Stimulated activated CD8-positive, alpha-beta memory T cell treated with anti-CD3 and anti-CD28 coated beads, Interleukin-2, amount 100 ng/mL, for 1 hour (primary cell): Measurements from ENCODE around the gene DYNLT1.
"Not testable (repeated sequence)": the region's sequence is repeated elsewhere in the genome, so short reads cannot be mapped to it uniquely, and the experiment has no call there.

ENCODE experiments used
- DNase-seq, 2 donors: peaks; one replicate each; pipeline ENCODE4 v3.0.0-alpha.2; 2020; ENCODE audit warnings: low read depth in 2 of 2

The DYNLT1 gene

DNA sequence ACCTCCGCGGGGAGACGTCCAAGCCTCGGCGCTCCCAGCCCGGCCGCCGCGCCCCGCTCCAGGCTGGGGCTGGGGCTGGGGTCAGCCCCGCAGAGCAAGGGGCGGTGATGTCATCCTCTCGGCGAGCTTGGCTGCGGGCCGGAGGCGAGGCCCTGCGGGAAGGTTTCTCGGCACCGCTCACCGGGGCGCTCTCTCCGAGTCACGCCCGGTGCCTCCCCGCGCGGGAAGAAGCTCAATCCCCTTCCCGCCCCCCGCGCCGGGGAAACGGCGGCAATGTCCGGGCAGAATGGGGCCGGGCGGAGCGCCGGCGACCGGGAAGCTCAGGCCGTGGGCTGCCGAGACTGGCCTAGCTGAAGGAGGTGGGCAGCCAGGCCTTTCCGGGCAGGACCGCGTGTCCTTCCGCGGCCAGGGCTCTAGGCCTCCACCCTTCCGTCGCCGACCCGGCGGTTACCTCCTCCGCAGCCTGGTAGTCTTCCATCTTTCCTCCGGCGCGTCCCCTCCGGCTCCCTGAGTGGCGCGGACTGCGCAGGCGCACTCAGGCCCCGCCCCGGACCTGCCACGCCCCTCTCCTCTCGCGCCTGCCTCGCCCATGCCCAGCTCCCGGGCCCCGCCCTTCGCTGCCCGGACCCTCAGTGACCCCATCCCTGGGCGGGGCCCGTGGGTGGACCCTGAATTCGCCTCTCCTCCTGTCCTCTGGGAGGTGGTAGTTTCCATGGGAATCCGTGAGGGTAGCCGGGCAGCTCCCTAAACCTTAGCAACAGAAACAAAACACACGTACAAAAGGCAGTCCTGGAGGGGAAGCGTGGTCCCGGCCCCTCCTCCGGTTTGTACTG lies at the start of gene DYNLT1:
Gene DYNLT1, minus strand, starts transcription at position 513 of the 833 bp plus-strand sequence. Its CDS starts 35 bp downstream, at position 478.
- peak; percentile 77 to 78 for DNase-seq

DNA sequence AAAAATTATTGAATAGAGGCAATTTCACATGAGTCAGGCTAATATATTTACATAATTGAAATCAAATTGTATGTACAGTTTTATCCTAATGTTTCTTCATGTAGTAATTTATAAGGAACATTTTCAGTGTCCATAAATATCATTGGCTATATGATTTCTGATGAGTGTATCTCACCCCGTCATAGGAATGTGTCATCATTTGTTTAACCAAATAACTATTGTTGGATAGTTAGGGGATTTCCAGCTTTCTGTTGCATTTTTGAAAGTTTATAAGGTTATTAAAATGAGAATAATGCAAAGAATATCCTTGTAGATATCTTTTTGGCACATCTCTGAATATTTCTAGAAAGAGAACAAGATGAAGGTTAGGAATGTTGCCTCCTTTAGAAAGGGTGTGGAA lies 44.3 kb upstream of the DYNLT1 start:
- no peak for DNase-seq

DNA sequence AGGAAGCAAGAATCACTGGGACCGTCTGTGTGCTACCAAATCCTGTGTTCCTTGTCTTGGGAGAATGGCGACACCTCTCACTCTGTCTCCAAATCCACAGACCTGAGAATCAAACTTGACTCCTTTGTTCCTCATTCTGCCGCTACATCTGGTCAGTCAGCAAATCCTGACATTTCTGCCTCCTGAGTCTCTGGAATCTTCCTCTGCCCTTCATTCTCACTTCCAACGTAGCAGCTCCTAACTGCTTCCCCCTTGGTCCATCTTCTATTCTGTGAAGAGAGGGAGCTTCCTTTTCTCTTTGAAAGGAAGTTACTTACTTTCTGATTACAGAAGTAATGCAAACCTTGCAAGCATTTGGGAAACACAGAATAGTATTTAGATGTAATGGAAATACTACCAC lies 43.0 kb upstream of the DYNLT1 start:
- DNase-seq, result no peak

DNA sequence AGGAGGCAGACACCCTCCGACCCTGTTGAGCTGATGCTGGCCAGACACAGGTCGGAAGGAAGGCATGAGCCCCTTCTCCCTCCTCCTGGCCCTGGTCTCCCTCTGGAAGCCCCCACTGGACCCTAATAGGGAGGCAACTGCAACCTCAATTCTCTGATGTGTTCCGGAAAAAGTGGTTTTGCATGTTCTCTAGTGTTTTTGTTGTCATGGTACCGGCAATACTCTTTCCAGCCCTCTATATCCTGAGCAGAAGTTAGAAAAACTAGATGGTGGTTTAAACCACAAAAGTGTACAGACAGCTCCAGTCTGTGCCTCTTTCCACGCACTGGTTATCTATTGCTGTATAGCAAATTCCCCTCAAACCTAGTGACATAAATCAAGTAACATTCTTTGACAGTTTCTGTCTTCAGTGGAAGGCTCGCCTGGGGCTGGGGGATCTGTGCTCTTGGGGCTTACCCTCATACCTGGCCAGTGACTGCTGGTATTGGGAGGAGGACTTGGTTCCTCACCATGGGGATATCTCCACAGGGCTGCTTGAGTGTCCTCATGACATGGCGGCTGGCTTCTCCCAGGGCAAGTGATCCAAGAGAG lies 42.3 kb upstream of the DYNLT1 start:
- peak in 1 of 2 donors; percentile 8 for DNase-seq

DNA sequence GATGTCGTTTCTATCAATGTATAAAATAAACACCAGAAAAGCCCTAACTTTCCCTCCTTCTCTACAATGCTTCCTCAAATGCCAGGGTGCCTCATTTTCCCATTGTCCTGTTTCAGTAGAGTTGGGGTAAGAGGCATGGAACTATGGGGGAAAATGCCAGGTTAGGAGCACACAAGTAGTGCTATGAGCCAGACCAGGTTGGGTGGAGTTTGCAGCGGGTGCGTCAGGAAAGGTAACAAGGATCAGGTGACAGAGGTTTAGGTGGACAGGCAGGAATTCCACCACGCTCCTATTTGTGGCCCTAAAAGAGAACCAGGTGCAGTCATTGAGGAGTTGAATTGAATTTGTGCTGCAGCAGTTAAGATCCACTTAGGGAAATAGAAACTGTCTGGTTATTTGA lies 41.8 kb upstream of the DYNLT1 start:
- DNase-seq, result no peak

DNA sequence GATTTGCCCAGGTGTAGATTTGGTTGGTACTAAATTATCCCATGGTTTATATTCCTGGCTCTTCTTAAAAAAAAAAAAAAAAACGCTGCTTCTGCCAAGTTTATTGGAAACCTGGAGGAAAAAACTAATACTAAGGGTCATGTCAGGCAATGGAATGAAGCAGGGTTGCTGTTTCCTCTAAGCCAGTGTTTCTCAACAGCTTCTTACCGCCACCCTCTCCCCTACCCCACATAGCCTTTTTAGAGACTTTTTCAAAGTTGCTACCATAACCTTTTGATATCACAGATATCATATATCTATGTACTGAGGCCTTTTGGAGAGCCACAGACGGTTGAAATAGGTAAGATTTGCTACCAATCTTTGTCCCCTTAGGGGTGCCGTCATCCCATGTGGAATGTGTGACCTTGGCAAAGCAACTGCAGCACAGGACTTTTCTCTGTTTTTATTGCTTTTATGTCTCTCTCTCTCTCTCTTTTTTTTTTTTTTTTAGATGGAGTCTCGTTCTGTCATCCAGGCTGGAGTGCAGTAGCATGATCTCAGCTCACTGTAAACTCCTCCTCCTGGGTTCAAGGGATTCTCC lies 40.3 kb upstream of the DYNLT1 start:
- no peak for DNase-seq

DNA sequence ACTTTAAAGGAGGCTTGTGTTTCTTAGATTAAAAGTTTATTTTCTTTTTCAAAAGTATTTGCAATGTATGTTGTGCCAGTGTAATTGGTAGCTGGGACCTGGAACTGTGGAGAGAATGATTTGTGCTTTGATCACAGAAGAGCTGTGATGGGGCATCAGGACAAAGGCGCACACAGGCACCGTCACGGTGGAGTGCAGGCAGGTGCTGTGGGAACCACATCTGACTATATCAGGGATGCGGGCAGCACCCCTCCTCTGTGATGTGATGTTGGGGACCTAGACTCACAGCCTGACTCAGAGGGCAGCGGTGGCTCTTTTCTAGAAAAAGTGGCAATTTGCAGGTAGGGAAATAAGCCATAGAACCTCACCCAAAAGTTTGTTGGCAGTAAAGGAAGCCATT lies 39.8 kb upstream of the DYNLT1 start:
- DNase-seq, result no peak

DNA sequence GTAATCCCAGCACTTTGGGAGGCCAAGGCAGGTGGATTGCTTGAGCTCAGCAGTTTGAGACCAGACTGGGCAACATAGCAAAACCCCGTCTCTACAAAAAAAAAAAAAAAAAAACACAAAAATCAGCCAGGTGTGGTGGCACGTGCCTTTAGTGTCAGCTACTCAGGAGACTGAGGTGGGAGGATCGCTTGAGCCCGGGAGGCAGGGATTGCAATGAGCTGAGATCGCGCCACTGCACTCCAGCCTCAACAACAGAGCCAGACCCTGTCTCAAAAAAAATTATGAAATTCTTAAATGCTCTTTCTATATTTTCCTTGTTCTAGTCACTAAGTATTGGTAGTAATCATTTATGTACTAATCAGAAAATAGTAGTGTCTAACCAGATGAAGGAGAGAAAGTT lies 35.9 kb upstream of the DYNLT1 start:
- no peak for DNase-seq

DNA sequence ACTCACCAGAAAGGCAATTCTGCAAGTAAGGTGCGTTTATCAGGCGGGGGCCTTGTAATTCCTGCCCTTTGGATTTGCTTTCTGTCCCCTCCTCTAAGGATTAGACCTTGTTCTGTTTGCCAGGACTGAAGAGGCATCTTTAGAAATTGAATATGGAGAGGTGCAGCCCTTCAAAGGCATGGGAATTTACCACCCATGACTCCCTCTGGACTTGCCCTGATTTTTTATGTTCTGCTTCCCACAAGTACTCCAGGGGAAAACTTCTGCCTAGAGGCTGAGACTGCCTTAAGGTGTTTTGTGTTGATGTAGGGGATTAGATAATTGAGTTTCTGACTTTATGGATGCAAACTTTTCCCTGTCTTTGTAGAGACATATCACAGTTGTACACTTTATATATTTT lies 35.5 kb upstream of the DYNLT1 start:
- no peak for DNase-seq

DNA sequence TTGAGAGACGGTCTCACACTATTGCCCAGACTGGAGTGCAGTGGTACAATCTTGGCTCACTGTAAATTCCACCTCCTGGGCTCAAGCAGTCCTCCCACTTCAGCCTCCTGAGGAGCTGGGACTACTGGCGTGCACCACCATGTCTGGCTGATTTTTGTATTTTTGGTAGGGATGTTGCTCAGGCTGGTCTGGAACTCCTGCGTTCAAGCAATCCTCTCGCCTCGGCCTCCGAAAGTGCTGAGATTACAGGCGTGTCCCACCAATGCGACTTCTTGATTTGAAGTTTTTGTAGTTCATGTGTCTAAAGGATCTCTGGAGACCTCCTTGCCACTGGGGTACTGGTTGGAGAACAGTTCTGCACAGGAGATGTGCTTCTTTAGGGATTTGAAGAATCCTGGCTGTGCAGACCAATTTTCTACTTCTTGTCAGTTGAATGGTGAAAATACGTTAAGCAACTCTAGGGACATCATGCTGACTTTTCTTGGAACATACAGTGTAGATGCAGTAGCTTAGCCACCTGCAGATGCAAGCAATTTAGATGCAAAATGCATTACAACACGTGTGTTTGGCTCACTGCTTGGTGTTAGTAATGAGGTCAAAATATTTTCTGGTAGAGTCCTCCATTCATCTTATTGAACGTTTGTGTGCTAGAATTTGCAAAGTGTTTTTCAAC lies 33.5 kb upstream of the DYNLT1 start:
- DNase-seq, result no peak

DNA sequence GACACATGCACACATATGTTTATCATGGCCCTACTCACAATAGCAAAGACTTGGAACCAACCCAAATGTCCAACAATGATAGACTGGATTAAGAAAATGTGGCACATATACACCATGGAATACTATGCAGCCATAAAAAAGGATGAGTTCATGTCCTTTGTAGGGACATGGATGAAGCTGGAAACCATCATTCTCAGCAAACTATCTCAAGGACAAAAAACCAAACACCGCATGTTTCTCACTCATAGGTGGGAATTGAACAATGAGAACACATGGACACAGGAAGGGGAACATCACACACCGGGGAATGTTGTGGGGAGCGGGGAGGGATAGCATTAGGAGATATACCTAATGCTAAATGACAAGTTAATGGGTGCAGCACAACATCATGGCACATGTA lies 32.6 kb upstream of the DYNLT1 start:
- not testable (repeated sequence) for DNase-seq

DNA sequence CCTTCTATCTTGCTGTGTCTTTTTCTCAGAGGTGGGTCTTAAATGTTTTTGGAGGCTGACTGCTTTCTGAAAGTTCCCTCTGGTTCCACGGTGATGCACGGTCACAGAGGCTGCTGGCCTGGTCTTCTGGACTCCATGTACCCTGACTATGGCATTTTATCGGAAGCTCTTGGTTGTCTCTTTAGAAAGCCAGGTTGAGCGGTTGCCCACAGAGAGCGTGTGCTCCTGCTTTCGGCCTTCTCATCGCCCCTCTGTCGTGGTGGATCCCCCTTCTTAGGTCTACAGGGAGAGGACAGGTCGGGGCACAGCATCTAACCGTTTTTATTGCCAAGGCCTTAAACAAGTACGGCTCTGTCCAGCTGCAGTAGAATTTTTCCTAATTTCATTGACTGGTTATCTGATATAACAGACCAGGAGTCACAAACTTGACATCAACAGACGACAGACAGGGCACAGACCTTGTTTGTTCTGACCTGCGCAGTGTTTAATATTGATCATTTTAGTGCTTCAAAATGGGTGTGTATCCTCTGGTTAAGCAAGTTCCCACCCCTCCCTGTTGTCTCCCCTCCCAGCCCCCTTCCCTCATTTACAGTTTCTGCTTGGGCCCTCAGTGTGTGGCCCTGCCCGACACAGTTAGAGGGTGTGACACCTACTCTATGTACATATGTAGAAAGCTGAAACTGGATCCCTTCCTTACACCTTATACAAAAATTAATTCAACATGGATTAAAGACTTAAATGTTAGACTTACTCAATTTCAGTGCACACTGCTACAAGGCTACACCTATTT lies 30.0 kb upstream of the DYNLT1 start:
- DNase-seq, result no peak

DNA sequence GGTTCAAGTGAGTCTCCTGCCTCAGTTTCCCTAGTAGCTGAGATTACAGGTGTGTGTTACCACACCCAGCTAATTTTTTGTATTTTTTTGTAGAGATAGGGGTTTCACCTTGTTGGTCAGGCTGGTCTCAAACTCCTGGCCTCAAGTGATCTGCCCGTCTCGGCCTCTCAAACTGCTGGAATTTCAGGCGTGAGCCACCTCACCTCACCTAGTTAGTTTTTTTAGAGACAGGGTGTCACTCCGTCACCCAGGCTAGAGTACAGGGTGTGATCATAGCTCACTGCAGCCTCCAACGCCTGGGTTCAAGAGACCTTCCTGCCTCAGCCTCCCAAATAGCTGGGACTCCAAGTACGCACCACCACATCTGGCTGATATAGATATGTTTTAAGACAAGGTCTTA lies 28.2 kb upstream of the DYNLT1 start:
- no peak for DNase-seq

DNA sequence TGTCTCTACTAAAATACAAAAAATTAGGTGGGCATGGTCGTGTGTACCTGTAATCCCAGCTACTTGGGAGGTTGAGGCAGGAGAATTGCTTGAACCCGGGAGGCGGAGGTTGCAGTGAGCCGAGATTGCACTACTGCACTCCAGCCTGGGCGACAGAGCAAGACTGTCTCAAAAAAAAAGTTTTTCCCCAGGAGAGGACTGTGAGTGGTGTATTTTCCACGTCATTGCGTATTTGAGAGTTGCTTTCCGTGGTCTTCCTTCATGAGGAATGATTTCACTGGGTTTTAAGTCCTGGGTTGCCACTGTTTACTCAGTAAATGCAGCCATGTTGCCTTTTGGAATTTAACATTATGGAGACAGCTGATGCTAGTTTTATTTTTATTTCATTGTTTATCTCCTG lies 27.6 kb upstream of the DYNLT1 start:
- not testable (repeated sequence) for DNase-seq

DNA sequence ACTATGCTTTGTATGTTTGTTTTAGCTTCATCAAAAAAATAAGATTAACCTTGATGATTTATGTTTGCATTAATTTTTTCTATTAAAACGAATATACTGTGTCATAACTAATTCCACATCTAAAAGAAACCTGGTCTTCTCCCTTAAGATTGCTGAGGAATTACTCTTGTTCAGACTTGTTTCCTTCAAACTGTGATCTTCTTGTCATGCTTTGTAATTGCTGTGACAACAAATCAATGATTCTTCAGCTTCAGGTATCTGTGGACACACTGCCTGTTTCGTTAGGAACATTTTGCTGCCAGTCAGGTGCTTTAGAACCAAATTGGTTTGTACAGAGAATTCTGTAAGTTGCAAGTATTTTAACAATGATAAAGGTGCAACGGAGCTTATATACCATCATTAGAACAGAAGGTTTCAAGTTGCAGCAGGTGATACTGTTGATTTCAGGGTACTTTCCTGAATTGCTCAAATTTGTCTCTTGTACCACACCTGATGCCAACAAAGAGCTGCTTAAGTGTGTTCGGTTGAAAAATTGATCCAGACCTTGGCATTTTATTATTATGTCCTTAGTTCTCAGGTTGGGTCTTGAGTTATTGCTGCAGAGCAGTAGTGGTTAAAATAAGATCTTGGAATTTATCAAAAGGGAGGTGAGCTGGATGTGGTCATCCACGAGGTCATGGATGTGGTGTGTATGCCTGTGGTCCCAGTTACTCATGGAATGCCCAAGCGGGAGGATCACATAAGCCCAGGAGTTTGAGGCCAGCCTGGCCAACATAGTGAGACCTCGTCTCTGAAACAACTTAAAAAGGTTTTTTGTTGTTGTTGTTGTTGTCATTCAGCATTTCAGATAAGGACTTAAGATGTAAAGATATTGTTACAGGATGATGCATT lies 24.8 kb upstream of the DYNLT1 start:
- DNase-seq, result no peak

DNA sequence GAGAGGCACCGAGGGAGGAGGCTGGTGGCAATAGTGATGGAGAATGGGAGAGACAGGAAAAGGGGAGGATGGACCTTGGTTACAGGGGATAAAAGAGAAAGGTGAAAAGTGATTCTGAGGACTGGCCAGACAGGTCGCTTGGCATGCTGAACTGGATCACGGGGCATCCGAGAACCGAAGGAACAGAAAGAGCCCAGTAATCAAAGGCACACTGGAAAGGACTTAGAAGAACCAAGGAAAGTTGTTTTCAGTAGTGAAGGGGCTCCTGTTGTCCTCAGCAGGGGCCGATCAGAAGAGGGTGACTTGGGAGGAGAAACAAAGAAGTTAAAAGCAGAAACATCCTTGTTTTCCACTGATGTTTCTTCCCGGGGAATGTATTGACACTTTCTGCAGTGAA lies 24.2 kb upstream of the DYNLT1 start:
- DNase-seq, result no peak

DNA sequence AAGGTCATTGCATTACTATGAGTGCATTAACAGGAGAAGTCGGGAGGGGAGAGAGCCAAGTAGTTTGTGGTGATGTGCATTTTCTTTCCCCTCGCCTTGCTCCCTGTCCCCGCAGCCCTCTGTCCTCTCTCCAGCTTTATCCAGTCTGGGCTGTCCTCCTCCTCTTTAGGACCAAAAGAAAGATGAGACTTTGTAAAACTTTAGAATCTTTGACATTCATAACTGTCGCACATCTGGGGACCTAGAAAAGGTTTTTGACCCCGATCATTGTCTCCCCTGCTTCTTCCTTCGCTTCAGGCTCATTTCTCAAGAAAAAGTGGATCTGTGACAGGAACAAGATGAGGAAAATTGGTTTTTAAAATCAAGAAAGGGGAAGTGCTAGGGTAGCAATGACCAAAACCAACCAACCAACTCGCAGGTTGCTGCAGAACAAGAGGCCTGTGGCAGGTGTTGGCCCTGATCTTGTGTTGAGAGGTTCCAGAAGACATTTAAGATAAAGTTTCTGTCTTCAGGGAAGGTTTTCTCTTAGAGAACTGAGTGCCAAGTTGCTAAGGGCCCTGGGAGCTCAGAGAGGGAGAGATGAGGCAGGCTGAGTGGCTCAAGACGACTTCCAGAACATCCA lies 22.9 kb upstream of the DYNLT1 start:
- no peak for DNase-seq

DNA sequence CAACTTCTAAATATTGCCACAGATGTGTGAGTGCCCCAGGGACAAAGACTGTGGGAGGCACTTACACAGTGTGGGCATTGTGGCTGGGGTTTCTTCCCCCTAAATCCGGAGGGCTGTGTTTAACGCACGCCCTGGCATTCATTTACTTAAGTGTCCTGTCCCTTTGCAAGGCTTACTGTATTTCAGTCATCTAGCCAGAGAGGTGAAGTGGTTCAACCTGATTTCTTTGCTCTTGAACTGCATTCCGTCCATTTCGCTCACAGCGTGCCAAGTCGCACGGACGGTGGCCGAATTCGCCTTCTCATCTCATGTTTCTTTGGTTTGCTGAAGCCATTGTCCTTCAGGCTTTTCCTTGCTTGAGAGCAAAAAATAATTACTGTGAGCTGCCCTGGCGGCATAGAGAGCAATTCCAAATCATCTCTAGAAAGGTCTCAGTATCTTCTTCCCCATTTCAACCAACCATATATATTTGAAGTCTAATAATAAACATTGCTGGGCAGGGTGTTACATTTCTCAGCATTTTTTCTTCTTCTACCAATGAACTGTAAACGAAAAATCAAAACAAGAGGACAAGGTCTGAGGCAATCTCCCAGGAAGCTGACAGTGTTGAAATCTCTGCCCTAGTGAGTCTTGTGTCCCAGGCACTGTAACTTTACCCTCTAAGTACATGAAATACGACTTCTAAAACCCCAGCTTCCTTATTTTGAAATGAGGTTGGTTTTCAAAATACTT lies 22.3 kb upstream of the DYNLT1 start:
- no peak for DNase-seq

DNA sequence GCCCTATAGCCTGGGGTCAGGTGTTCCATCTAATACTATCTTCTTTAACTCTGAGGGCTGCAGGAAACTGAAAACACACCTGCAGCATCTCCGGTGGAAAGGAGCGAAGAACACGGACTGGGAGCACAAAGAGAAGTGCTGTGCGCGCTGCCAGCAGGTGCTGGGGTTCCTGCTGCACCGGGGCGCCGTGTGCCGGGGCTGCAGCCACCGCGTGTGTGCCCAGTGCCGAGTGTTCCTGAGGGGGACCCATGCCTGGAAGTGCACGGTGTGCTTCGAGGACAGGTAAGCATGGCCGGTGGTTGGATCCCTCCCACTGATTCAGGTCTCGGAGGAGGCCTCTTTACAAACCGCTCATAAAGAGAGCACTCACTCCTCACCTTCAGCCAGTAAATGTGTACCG lies 20.8 kb upstream of the DYNLT1 start:
- no peak for DNase-seq
